Measurements from ENCODE around the gene CENPF.

DNA sequence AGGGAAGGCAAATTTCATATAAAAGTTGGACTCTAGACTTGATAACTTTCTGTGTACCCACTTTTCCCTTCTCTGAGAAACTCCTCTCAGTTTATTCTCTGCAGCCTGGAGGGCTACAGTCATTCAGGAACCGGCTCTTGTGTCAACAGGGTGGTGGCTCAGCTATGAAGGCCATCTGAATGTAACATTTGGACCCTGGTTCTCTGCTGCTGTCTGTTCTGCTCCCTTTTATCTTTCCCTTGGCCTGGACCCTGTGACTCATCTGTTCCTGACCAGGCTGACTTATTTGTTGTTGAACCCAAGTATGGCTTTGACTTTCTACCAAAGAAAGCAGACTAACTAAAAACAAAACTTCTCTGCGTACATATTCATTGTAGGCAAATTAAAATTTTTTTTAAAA lies 75.4 kb downstream of the CENPF start:
- TF ChIP-seq, protein P1, sequence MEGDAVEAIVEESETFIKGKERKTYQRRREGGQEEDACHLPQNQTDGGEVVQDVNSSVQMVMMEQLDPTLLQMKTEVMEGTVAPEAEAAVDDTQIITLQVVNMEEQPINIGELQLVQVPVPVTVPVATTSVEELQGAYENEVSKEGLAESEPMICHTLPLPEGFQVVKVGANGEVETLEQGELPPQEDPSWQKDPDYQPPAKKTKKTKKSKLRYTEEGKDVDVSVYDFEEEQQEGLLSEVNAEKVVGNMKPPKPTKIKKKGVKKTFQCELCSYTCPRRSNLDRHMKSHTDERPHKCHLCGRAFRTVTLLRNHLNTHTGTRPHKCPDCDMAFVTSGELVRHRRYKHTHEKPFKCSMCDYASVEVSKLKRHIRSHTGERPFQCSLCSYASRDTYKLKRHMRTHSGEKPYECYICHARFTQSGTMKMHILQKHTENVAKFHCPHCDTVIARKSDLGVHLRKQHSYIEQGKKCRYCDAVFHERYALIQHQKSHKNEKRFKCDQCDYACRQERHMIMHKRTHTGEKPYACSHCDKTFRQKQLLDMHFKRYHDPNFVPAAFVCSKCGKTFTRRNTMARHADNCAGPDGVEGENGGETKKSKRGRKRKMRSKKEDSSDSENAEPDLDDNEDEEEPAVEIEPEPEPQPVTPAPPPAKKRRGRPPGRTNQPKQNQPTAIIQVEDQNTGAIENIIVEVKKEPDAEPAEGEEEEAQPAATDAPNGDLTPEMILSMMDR (conservative IDR thresholded peaks at IDR 0.05 in 1 of 2, IDR thresholded peaks at IDR 0.05 in 1 of 2; ENCODE audit: extremely low read depth in 1 of 2, insufficient read depth in 1 of 2, low read depth in 1 of 2, low read length in 2 of 2) = no peak
- TF ChIP-seq EZH2 (IDR thresholded peaks at IDR 0.05; ENCODE audit: borderline replicate concordance, low read length) = no peak
